ENCODE results near the gene ERG.

- no peak for TF ChIP-seq POLR2AphosphoS5 (IDR thresholded peaks at IDR 0.05; ENCODE audit: low read depth, low read length)
- no peak for TF ChIP-seq CTCF (IDR thresholded peaks at IDR 0.05)
- no peak for TF ChIP-seq EP300 (IDR thresholded peaks at IDR 0.05; ENCODE audit: borderline replicate concordance in 1 of 2, low read depth in 1 of 2, low read length in 1 of 2)
- TF ChIP-seq RAD21 (IDR thresholded peaks at IDR 0.05; ENCODE audit: low read length) = no peak
- TF ChIP-seq PBX3 (IDR thresholded peaks at IDR 0.05) = no peak
- TF ChIP-seq TEAD4 (IDR thresholded peaks at IDR 0.05; ENCODE audit: borderline replicate concordance, insufficient read depth) = no peak
- TF ChIP-seq FOXM1 (IDR thresholded peaks at IDR 0.05; ENCODE audit: low read depth) = no peak
- TF ChIP-seq SIN3A (IDR thresholded peaks at IDR 0.05; ENCODE audit: borderline replicate concordance, low read depth, low read length) = no peak
Measured at GRCh38 chr21:38493549-38494250, 4.6 kb downstream of the ERG start.
